Keratinocyte (primary cell): ENCODE results near the gene FBXO8. TPM values are rescaled to one million over a fixed set of nuclear protein-coding genes. Genes with fewer than 3 reads are reported as not detected.

ENCODE experiments used
- DNase-seq: peaks from one replicate; pipeline ENCODE4 v3.0.0-alpha.2; 2011; ENCODE audit warnings: low read depth, missing footprints, low spot score
- FAIRE-seq: peaks from 2 replicates; lab custom pipeline; 2011; peaks lifted over from hg19 to GRCh38; lab: Jason Lieb, UNC
- H2AFZ ChIP-seq: 2 replicates; pipeline ENCODE4 v1.6.0; 2012; ENCODE audit warnings: low read length, control low read depth, inconsistent platforms; ENCODE audit not compliant: control insufficient read depth
- H3K27ac ChIP-seq: 2 replicates; pipeline ENCODE4 v1.5.1; 2011; ENCODE audit warnings: low read length; ENCODE audit not compliant: control insufficient read depth, insufficient read depth
- H3K27me3 ChIP-seq: 3 replicates; pipeline ENCODE4 v1.6.0; 2011; ENCODE audit warnings: low read length; ENCODE audit not compliant: control insufficient read depth, insufficient read depth; ENCODE audit errors: extremely low read depth
- H3K36me3 ChIP-seq, 2 experiments: 2 replicates in 1 of 2; 3 replicates in 1 of 2; pipeline ENCODE4 v1.5.1; 2011; ENCODE audit warnings: low read length in 2 of 2, mild to moderate bottlenecking in 1 of 2; ENCODE audit not compliant: control insufficient read depth in 2 of 2, insufficient read depth in 2 of 2; ENCODE audit errors: extremely low read depth in 1 of 2
- H3K4me1 ChIP-seq: 3 replicates; pipeline ENCODE4 v1.5.1; 2011; ENCODE audit warnings: low read length; ENCODE audit not compliant: control insufficient read depth, insufficient read depth; ENCODE audit errors: extremely low read depth
- H3K4me2 ChIP-seq: 3 replicates; pipeline ENCODE4 v1.6.0; 2011; ENCODE audit warnings: low read depth, low read length; ENCODE audit not compliant: control insufficient read depth, insufficient read depth; ENCODE audit errors: extremely low read depth
- H3K4me3 ChIP-seq, 3 experiments: fragments of 200-600 bp in 1 of 3; sonication (generic) in 1 of 3; 2 replicates in 2 of 3; 3 replicates in 1 of 3; pipeline ENCODE4 v1.5.1; 2011 to 2016; ENCODE audit warnings: low read length in 3 of 3, mild to moderate bottlenecking in 3 of 3, control low read depth in 2 of 3, inconsistent platforms in 1 of 3, low read depth in 1 of 3, mixed read lengths in 1 of 3, mixed run types in 1 of 3, moderate library complexity in 1 of 3; ENCODE audit not compliant: control insufficient read depth in 2 of 3, insufficient read depth in 2 of 3; ENCODE audit errors: extremely low read depth in 1 of 3
- H3K79me2 ChIP-seq: 2 replicates; pipeline ENCODE4 v1.6.0; 2012; ENCODE audit warnings: low read length; ENCODE audit not compliant: control insufficient read depth, insufficient read depth
- H3K9ac ChIP-seq: 3 replicates; pipeline ENCODE4 v1.6.0; 2011; ENCODE audit warnings: low read length; ENCODE audit not compliant: control insufficient read depth, insufficient read depth; ENCODE audit errors: extremely low read depth
- H3K9me1 ChIP-seq: 3 replicates; pipeline ENCODE4 v1.6.0; 2011; ENCODE audit warnings: low read length; ENCODE audit not compliant: control insufficient read depth, insufficient read depth; ENCODE audit errors: extremely low read depth
- H3K9me3 ChIP-seq: 2 replicates; pipeline ENCODE4 v1.5.1; 2012; ENCODE audit warnings: low read depth, low read length; ENCODE audit not compliant: control insufficient read depth
- H4K20me1 ChIP-seq: 3 replicates; pipeline ENCODE4 v1.6.0; 2011; ENCODE audit warnings: low read length; ENCODE audit not compliant: control insufficient read depth, insufficient read depth; ENCODE audit errors: extremely low read depth
- EZH2 ChIP-seq: IDR thresholded peaks from one replicate; pipeline ENCODE4 v1.6.1; 2012; ENCODE audit warnings: inconsistent platforms, mild to moderate bottlenecking, low read length, moderate library complexity
- dilution Hi-C: fragments of 300-500 bp; cut with MboI; formaldehyde crosslinking; loops from one replicate; pipeline ENCODE4 v1.7.0; 2020; ENCODE audit warnings: low sequenced_read_pairs; ENCODE audit not compliant: extremely low pct_ligation_motif_present
- polyA plus RNA-seq, 5 experiments: library from polyadenylated mRNA; depleted of rRNA in 3 of 5; stranded (reverse) in 3 of 5; stranded (forward) in 1 of 5; unstranded in 1 of 5; fragments of >200 nt; gene quantifications; 1 replicate in 1 of 5; 2 replicates in 3 of 5; 3 replicates in 1 of 5; pipeline versions ENCODE4 v1.2.1 to v1.2.3, GENCODE V29; 2011 to 2012; ENCODE audit warnings: missing spikeins in 2 of 5, low read depth in 1 of 5, low replicate concordance in 1 of 5
- TF ChIP-seq, protein P1 (sequence below), 3 experiments: IDR thresholded peaks in 1 of 3; conservative IDR thresholded peaks in 1 of 3; optimal IDR thresholded peaks in 1 of 3; 2 replicates in 2 of 3; 3 replicates in 1 of 3; pipeline versions ENCODE3 to v1.5.1; 2011; ENCODE audit warnings: low read length in 3 of 3, mild to moderate bottlenecking in 3 of 3, moderate library complexity in 2 of 3, control low read depth in 1 of 3, inconsistent platforms in 1 of 3; ENCODE audit not compliant: insufficient read depth in 2 of 3; ENCODE audit errors: extremely low read depth in 1 of 3

The FBXO8 gene
- polyA plus RNA-seq, 1 donor (not counting 4 experiments of a cell fraction or from before 2014, with no cell fraction given): 21.0 TPM

GRCh38 chr4:174316546-174316945 is 33.1 kb upstream of the FBXO8 start:
- H3K9me1 ChIP-seq: no peaks in the 10 kb centered on the region
- H3K27ac ChIP-seq: no peak overlapping the region
- H3K36me3 ChIP-seq: no peaks in the 10 kb centered on the region
- H3K9me3 ChIP-seq: no peaks in the 10 kb centered on the region
- no peak overlapping the region for H3K4me3 ChIP-seq
- peaks cover 14% of the 10 kb centered on the region for H3K4me1 ChIP-seq
- H3K79me2 ChIP-seq: no peaks in the 10 kb centered on the region
- FAIRE-seq (no peak), DNase-seq (no peak)
- TF ChIP-seq EZH2: no peak
- TF ChIP-seq, protein P1, sequence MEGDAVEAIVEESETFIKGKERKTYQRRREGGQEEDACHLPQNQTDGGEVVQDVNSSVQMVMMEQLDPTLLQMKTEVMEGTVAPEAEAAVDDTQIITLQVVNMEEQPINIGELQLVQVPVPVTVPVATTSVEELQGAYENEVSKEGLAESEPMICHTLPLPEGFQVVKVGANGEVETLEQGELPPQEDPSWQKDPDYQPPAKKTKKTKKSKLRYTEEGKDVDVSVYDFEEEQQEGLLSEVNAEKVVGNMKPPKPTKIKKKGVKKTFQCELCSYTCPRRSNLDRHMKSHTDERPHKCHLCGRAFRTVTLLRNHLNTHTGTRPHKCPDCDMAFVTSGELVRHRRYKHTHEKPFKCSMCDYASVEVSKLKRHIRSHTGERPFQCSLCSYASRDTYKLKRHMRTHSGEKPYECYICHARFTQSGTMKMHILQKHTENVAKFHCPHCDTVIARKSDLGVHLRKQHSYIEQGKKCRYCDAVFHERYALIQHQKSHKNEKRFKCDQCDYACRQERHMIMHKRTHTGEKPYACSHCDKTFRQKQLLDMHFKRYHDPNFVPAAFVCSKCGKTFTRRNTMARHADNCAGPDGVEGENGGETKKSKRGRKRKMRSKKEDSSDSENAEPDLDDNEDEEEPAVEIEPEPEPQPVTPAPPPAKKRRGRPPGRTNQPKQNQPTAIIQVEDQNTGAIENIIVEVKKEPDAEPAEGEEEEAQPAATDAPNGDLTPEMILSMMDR (optimal IDR thresholded peaks at IDR 0.05 in 1 of 3, IDR thresholded peaks at IDR 0.05 in 1 of 3, conservative IDR thresholded peaks at IDR 0.05 in 1 of 3; ENCODE audit: extremely low read depth in 1 of 3, insufficient read depth in 2 of 3, low read length in 3 of 3): no peak
- H3K9ac ChIP-seq: no peak overlapping the region
- no peak overlapping the region for H2AFZ ChIP-seq
- dilution Hi-C loops: no loop called here
- no peaks in the 10 kb centered on the region for H3K27me3 ChIP-seq
- H3K4me2 ChIP-seq: no peak overlapping the region
- no peaks in the 10 kb centered on the region for H4K20me1 ChIP-seq

DNA sequence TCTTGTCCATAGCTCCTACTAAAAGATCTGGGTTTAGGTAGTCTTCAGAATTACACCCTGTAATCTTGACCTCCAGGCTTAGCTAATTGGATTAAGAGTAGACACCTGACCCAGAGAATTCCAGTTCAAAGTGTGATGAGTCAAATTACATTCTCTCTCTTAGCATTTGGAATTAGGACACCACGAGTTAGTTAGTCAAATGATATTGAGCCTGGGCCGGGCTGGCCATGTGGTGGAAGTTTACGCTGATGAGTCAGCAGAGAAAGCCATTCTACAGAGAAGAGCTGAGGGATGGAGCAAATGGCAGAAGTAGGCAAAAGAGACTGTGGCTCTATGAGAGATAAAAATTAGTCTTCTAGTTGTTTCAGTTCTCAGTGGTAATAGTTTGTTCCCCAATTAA is 31.3 kb upstream of the FBXO8 start:
- H3K4me1 ChIP-seq: peaks cover 14% of the 10 kb centered on the region
- no peaks in the 10 kb centered on the region for H3K27me3 ChIP-seq
- H3K4me2 ChIP-seq: no peak overlapping the region
- no peak for DNase-seq
- no peaks in the 10 kb centered on the region for H3K9me3 ChIP-seq
- FAIRE-seq: peak; percentile 51
- H3K79me2 ChIP-seq: no peaks in the 10 kb centered on the region
- H2AFZ ChIP-seq: no peak overlapping the region
- H3K36me3 ChIP-seq: no peaks in the 10 kb centered on the region
- no peaks in the 10 kb centered on the region for H4K20me1 ChIP-seq
- no peak overlapping the region for H3K4me3 ChIP-seq
- H3K27ac ChIP-seq: no peak overlapping the region
- dilution Hi-C loops: no loop called here
- no peak overlapping the region for H3K9ac ChIP-seq
- no peaks in the 10 kb centered on the region for H3K9me1 ChIP-seq
- TF ChIP-seq, protein P1 (optimal IDR thresholded peaks at IDR 0.05 in 1 of 3, IDR thresholded peaks at IDR 0.05 in 1 of 3, conservative IDR thresholded peaks at IDR 0.05 in 1 of 3; ENCODE audit: extremely low read depth in 1 of 3, insufficient read depth in 2 of 3, low read length in 3 of 3): no peak
- no peak for TF ChIP-seq EZH2
